Measurements from ENCODE around the gene CAPRIN1. TPM values are rescaled to one million over a fixed set of nuclear protein-coding genes. Genes with fewer than 3 reads are reported as not detected.

Gene CAPRIN1, protein sequence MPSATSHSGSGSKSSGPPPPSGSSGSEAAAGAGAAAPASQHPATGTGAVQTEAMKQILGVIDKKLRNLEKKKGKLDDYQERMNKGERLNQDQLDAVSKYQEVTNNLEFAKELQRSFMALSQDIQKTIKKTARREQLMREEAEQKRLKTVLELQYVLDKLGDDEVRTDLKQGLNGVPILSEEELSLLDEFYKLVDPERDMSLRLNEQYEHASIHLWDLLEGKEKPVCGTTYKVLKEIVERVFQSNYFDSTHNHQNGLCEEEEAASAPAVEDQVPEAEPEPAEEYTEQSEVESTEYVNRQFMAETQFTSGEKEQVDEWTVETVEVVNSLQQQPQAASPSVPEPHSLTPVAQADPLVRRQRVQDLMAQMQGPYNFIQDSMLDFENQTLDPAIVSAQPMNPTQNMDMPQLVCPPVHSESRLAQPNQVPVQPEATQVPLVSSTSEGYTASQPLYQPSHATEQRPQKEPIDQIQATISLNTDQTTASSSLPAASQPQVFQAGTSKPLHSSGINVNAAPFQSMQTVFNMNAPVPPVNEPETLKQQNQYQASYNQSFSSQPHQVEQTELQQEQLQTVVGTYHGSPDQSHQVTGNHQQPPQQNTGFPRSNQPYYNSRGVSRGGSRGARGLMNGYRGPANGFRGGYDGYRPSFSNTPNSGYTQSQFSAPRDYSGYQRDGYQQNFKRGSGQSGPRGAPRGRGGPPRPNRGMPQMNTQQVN
- 100 to 1,000 TPM; 258 to 307 (median 286) TPM for polyA plus RNA-seq (ENCODE audit: insufficient read length in 4 of 4)

DNA sequence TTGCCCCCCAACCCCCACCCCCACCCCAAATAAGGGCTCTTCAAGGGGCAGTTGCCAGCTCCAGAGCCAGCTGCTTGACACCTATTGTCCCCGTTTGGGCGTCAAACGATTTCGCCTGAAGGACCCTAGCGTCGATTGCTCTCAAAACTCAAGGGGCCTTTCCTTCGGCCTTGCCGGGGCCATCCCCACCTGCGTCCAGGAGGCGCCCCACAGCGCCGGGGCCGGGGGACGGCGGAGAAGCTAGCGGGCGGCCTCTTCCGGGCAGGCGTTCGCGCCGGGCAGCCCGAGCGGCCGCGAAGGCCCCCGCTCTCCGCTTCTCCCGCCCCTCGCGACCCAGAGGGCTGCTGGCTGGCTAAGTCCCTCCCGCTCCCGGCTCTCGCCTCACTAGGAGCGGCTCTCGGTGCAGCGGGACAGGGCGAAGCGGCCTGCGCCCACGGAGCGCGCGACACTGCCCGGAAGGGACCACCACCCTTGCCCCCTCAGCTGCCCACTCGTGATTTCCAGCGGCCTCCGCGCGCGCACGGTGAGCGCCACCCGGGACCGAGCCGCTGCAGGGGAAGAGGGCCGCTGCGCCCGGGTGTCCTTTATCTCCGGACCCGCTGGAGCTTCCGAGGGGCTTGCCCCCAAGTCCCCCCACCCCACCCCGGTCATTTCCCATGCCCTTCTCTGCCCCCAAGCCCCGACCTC lies at the start of gene CAPRIN1:
Gene CAPRIN1 (plus strand): TSS at position 383 of the 687 bp plus-strand sequence. CDS start 690 bp downstream, outside the sequence.
- DNase-seq (ENCODE audit: low read depth in 4 of 4, low spot score in 3 of 4) = peak; percentile 75 to 83 (median 81)

DNA sequence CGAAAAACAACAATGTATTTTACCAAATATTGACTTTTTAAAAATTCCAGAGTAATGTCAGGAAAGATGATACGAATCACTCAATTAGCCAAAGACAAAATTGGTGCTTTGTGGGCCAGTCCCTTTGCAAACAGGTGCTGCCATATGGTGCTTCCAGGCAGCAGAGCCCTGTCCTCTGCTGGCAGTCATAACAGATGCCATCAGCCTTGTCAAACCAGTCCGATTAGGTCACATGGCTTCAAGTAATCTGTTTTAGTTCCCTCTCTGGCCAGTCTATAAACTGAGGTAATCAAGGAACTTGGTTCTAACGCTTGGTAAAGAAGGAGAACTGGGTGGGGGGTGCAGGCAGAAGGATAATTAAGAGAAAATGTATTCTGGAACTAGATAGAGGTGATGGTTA lies 49.1 kb upstream of the CAPRIN1 start:
- DNase-seq (ENCODE audit: low read depth in 4 of 4, low spot score in 3 of 4) = no peak

DNA sequence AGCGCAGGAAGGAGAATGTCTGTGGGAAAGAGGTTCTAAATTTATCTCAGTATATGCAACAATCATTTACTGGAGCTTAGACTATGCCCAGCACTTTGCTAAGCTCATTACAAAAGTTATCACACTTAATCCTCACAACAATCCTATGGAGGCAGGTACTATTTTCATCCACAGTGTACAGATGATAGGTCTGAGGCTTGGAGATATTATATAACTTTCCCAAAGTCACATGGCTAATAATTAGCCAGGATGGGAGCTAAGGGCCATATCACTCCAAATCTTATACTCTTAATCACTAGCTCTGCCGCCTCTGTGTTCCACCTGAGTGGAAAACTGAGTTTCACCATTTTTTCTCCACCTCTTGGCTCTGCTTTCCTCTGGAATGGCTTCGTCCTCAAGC lies 47.3 kb upstream of the CAPRIN1 start:
- DNase-seq (ENCODE audit: low read depth in 4 of 4, low spot score in 3 of 4) = no peak

DNA sequence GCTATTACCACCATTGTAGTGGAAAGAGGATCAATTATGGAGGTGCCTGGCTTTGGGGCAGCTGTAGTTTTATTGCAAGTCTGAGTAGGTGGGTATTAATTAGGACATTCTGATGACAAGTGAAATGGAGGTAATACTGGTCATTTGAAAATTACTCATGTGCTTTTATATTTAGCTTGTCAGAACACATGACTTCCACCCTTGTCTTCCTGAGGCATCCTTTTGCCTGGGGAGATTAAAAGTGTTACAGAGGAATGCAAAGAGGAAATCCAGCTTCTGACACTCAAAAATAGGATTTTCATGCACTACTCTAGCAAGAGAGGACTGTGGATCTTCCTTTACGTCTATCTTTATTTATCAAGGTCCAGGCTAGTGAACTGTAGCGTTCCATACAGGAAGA lies 44.7 kb upstream of the CAPRIN1 start:
- no peak for DNase-seq (ENCODE audit: low read depth in 4 of 4, low spot score in 3 of 4)

DNA sequence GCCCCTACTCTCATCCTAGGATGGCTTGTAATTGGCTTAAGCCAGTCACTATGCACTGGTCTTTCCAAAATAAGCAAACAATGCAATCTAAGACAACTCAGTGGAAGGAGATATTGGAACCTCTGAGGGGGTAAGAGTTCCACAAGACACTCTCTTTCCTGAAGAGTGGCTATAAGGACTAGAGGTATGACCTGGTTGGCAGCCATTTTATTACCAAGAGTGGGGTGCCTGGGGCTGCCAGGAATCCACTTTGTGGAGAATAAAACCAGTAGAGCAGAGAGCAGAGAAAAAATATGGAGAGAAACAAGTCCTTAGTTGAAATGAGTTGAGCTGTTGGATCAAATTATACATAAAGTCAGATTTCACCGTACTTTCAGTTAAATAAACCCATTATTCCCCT lies 38.8 kb upstream of the CAPRIN1 start:
- DNase-seq (ENCODE audit: low read depth in 4 of 4, low spot score in 3 of 4) = no peak

DNA sequence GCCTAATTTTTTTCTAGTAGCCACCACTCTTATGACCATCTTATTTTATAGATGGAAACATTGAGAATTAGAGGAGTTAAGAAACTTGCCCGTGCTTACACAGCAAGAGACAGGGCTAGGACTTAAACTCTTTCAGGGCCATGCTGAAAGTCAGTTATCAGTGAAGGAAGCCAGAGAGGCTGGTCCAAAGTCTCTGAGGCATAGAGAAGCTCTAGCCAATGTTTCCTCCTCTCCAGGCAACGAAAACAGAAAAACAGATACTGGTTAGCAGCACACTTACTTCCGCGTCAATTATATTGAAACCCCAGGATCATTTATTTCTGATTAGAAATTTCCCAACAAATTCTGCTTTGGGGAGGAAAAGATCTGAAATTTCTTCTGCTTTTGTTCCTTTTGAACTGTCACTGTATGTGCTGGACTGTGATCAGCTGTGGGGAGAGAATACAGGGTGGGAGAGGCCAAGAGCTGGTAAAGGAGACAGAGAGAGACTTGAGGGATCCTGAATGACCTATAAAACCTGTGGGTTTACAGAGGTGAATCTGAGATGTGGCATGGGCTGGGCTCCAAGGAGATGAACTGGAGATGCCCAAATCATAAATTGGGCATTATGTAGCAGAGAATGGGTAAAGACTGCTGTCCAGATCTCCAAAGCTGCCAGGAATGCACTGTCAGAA lies 37.5 kb upstream of the CAPRIN1 start:
- no peak for DNase-seq (ENCODE audit: low read depth in 4 of 4, low spot score in 3 of 4)

DNA sequence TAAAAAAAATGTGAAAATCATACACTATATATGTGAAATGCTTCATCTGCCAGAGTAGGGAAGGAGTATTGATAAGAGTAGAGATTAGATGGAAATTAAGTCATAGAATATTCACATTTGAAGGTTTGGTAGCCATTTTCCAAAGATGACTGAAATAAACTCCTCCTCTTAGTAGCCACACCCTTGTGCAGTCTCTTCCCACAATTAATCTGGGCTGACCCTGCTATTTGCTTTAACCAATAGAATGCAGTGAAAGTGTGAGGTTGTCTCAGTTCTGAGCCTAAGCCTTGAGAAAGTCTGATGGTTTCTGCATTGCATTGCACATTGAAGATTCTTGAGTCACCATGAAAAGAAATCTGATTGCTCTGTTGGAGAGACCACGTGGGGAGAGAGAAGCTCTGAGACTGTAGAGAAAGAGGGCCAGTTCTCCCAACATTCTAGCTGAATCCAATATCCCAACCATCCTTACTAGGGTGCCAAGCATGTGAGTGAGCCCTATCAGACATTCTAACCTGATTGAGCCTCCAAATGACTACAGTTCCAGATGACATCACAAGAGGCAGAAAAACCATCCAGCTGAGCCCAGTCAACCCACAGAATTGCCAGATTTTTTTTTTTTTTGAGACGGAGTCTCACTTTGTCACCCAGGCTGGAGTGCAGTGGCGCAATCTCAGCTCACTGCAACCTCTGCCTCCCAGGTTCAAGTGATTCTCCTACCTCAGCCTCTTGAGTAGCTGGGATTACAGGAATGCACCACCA lies 29.4 kb upstream of the CAPRIN1 start:
- DNase-seq (ENCODE audit: low read depth in 4 of 4, low spot score in 3 of 4) = no peak

DNA sequence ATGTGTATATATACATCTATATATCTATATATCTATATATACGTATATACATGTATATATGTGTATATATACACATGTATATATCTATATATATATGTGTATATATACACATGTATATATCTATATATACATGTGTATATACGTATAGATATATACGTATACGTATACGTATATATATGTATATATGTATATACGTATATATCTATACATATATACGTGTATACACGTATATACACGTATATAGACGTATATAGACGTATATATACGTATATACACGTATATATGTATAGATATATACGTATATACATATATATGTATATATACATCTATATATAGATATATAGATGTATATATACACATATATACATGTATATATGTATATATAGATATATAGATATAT lies 25.1 kb upstream of the CAPRIN1 start:
- no peak for DNase-seq (ENCODE audit: low read depth in 4 of 4, low spot score in 3 of 4)

DNA sequence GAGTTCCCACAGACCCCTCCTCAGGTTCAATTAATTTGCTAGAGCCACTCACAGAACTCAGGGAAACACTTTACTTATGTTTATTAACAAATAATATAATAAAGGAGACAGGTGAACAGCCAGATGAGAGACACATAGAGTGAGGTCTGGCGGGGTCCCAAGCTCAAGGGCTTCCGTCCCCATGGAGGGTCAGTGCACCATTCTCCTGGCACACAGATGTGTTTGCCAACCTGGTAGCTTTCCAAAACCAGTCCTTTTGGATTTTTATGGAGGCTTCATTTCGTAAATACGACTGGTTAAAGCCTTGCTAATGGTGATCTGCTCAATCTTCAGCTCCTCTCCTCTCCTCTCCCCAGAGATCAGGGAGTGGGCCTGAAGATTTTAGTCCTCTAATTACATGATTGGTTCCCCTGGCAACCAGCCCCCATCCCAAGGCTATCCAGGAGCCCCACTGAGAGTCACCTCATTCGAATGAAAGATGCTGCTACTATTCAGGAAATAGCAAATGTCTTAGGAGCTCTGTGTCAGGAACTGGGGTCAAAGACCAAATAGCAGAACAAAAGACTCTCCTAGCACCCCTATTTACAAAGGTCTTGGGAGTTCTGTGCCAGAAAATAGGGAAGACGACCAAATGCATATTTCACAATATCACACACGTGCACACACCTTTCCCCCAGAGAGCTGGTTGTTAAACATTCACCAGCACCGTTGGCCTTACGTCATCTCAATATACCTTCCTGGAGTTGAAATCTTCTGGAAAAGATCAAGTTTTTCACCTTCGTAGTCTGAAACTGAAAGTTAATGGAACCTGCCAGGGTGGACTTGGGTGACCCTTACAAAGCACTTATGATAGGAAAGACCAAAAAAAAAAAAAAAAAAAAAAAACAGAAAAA lies 23.8 kb upstream of the CAPRIN1 start:
- no peak for DNase-seq (ENCODE audit: low read depth in 4 of 4, low spot score in 3 of 4)

DNA sequence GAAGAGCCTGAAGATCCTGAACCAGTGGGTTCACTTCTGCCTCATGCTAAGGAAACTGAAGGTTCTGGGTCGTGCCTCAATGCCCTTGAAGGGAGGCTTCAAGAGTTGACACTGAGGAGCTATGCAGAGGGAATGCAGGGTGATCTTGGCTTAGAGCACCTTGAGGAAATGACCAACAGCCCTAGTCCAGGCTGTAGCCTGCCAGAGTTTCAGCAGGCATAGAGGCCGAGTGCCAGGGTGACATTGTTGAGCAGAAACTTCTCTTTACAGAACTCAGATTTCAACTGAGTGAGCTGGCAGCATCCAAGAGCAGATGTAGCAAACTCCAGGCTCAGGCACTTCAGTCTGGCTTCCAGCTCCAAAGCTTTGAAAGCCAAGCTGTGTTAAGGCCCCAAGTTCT lies 23.1 kb upstream of the CAPRIN1 start:
- no peak for DNase-seq (ENCODE audit: low read depth in 4 of 4, low spot score in 3 of 4)

DNA sequence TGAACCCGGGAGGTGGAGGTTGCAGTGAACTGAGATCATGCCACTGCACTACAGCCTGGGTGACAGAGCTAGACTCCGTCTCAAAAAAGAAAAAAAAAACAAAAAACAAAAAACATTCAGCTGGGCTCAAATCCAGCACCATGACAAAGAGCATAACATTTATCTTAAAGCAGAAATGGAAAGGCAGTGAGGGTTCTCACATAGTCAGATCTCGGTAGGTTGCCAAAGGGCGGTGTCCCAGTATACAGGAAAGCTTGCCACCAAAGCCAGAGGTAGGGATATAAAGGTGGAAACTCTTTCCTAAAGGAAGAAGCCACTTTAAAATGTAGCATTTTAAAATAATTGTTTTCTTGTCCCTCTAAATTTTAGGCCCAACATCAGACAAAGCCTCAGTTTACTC lies 22.4 kb upstream of the CAPRIN1 start:
- DNase-seq (ENCODE audit: low read depth in 4 of 4, low spot score in 3 of 4) = no peak

DNA sequence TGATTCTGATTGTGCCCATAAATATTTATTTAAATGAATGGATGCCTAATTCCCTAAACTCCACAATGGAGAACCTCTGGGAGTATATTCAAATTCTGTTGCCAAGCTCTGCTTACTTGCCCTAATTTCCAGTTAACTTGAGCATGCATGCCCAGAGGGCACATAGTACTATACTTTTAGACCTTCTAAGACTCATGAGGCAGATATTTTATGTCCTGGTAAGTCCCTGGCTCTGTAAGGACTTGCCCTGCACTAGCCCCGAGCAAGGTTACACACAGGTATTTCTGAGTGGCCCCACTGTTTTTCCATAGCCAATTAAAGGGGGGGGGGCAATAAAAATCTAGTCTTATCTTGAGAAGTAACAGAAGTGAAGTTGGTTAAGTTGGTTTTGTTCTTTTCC lies 21.1 kb upstream of the CAPRIN1 start:
- no peak for DNase-seq (ENCODE audit: low read depth in 4 of 4, low spot score in 3 of 4)

DNA sequence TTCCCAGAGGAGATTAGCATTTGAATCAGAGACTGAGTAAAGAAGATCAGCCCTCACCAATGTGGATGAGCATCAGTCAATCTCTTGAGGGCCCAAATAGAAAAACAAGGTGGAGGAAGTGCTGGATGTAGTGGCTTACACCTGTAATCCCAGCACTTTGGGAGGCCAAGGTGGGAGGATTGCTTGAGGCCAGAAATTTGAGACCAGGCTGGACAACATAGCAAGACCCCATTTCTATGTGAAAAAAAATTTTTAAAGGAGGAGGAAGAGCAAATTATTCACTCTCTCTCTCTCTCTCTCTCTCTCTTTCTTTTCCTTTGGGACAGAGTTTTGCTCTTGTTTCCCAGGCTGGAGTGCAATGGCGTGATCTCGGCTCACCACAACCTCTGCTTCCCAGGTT lies 18.1 kb upstream of the CAPRIN1 start:
- DNase-seq (ENCODE audit: low read depth in 4 of 4, low spot score in 3 of 4) = no peak

DNA sequence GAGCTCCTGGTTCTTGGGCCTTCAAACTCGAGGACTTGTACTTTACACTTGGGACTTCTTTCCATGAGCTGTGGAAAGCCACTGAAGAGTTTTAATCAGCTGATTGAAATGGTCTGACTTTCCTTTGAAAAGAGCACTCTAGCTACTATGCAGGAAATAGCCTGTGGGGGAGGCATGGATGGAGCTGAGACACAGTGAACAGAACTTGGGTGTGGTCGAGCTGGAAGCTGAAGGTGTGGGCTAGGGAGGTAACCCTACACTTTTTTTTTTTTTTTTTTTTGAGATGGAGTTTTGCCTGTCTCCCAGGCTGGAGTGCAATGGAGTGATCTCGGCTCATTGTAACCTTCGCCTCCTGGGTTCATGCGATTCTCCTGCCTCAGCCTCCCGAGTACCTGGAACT lies 17.5 kb upstream of the CAPRIN1 start:
- DNase-seq (ENCODE audit: low read depth in 4 of 4, low spot score in 3 of 4) = no peak

DNA sequence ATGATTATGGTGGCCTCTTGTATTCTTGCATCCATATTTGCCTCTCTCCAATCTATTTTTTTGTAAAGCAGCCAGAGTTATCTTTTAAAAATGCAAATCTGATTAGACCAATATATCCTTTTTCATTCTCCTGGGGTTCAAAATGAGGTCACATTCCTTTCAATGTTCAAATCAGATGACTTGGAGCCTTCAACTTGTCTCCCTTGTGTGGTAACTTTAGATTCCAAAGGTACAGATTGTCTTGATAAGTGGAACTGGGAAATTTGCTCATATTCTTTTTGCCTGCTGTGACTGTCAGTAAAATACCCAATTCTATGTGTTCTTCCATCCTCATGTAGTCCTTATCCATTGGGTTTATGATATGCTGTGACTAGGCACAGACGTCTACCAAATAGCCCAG lies 15.1 kb upstream of the CAPRIN1 start:
- DNase-seq (ENCODE audit: low read depth in 4 of 4, low spot score in 3 of 4) = no peak

DNA sequence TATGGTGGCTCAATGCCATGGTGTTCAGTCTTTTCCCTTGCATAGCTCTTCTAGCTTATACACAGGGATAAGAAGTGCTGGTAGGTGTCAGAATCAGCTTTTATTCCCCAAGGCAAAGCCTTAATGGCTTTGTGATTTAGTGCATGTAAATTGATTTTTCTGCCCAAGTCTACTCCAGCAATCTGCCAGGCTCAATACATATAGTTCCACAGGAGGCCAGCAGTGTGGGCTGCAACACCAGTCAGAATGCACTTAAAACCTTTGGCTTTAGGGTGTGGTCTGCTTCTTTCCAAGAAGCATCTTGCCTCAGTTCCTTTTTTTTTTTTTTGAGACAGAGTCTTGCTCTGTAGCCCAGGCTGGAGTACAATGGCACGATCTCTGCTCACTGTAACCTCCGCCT lies 14.5 kb upstream of the CAPRIN1 start:
- no peak for DNase-seq (ENCODE audit: low read depth in 4 of 4, low spot score in 3 of 4)

DNA sequence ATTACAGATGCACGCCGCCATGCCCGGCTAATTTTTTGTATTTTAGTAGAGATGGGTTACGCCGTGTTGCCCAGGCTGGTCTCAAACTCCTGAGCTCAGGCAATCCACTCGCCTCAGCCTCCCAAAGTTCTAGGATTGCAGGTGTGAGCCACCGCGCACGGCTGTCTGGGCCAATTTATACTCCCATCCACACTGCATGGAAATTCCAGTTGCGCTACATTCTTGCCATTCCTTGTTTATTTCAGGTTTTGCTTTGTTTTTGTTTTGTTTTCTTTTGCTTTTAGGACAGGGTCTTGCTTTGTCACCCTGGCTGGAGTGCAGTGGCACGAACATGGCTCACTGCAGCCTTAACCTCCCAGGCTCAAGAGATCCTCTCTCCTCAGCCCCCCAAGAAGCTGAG lies 11.0 kb upstream of the CAPRIN1 start:
- no peak for DNase-seq (ENCODE audit: low read depth in 4 of 4, low spot score in 3 of 4)

DNA sequence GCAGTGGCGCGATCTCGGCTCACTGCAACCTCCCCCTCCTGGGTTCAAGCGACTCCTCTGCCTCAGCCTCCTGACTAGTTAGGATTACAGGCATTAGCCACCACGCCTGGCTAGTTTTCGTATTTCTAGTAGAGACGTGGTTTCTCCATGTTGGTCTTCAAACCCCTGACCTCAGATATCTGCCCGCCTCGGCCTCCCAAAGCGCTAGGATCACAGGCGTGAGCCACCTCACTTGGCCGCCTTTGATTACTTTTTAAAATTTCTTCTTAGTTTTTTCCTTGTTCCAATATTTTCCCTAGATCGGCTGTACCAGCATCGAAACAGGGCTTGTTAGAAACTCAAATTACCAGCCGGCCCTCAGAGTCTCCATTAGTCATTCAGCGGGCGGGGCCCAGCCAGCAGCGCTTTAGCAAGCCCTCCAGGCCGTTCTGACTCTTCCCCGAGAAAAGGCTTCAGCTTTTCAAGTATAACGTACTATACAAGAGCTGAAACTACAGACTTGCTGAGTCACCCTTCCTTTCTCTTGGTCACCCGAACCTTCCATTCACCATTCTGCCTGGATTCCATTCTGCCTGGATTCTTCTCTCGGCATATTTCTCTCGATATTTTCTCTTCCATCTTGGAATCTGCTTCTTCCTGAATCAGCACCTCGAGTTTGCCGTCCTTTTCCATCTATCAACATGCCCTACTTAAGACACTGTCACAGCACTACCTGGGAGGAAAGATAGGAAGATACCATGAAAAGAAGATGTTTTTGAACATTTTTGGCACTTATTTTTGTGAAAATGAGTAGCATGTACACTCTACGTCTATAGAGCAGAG lies 6.7 kb upstream of the CAPRIN1 start:
- no peak for DNase-seq (ENCODE audit: low read depth in 4 of 4, low spot score in 3 of 4)
